Esophagus muscularis mucosa (tissue), 3 donors: ENCODE data around the gene NEK9.

Source experiments
- POLR2A ChIP-seq: fragments of 450-650 bp; IDR thresholded peaks from one replicate; pipeline ENCODE4 v1.6.1; 2017; ENCODE audit warnings: antibody characterized with exemption, moderate library complexity, mild to moderate bottlenecking, low read depth
- POLR2AphosphoS5 ChIP-seq, 2 donors: sonication (generic); formaldehyde crosslinking; IDR thresholded peaks; one replicate each; pipeline ENCODE4 v1.6.1; 2017; ENCODE audit warnings: antibody characterized with exemption in 2 of 2
- TF ChIP-seq, protein P1 (sequence below), 3 experiments: fragments of 200-600 bp in 2 of 3; fragments of 450-650 bp in 1 of 3; sonication (generic) in 2 of 3; IDR thresholded peaks; one replicate each; pipeline ENCODE4 v1.5.1; 2017 to 2019; ENCODE audit warnings: antibody characterized with exemption in 3 of 3, mild to moderate bottlenecking in 2 of 3, moderate library complexity in 1 of 3

DNA sequence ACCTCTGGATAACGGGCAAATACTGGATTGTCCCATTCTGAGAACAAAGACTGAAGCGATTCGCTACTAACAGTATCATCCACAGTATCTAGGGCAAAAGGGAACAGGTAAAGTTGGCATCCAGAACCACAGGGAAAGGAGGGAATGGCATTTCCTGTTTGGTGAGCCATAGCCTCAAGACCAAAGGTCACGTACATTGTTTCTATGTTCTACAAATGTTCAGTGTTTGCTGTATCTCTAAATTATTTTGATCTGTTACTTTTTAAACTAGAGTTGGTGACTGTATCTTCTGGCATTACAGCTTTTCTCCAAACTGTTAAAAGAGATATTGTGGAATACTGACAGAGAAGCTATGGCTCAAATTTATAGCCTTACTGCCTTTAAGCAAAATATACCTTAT, 85.2 kb downstream of the NEK9 start:
- TF ChIP-seq, protein P1, sequence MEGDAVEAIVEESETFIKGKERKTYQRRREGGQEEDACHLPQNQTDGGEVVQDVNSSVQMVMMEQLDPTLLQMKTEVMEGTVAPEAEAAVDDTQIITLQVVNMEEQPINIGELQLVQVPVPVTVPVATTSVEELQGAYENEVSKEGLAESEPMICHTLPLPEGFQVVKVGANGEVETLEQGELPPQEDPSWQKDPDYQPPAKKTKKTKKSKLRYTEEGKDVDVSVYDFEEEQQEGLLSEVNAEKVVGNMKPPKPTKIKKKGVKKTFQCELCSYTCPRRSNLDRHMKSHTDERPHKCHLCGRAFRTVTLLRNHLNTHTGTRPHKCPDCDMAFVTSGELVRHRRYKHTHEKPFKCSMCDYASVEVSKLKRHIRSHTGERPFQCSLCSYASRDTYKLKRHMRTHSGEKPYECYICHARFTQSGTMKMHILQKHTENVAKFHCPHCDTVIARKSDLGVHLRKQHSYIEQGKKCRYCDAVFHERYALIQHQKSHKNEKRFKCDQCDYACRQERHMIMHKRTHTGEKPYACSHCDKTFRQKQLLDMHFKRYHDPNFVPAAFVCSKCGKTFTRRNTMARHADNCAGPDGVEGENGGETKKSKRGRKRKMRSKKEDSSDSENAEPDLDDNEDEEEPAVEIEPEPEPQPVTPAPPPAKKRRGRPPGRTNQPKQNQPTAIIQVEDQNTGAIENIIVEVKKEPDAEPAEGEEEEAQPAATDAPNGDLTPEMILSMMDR (IDR thresholded peaks at IDR 0.05): no peak
- TF ChIP-seq POLR2A (no peak), POLR2AphosphoS5 (IDR thresholded peaks at IDR 0.05) (no peak)
